IMR-90 (cell line): Measurements from ENCODE around the gene ANKH.

Source experiments
- CHD1 ChIP-seq: IDR thresholded peaks from 2 replicates; pipeline ENCODE4 v1.6.1; 2012; ENCODE audit warnings: low read depth, low read length, improper control_type of control experiment
- FOS ChIP-seq: fragments of 150-350 bp; IDR thresholded peaks from 2 replicates; pipeline ENCODE4 v1.6.1; 2016; ENCODE audit warnings: low read depth, low read length
- MAZ ChIP-seq: IDR thresholded peaks from 2 replicates; pipeline ENCODE4 v1.6.1; 2012; ENCODE audit warnings: low read depth, mild to moderate bottlenecking, low read length, improper control_type of control experiment, moderate library complexity, borderline replicate concordance
- MXI1 ChIP-seq: IDR thresholded peaks from 2 replicates; pipeline ENCODE4 v1.6.1; 2012; ENCODE audit warnings: low read depth, mild to moderate bottlenecking, low read length, moderate library complexity, borderline replicate concordance
- NFE2L2 ChIP-seq: fragments of 150-350 bp; IDR thresholded peaks from 2 replicates; pipeline ENCODE4 v1.6.1; 2016; ENCODE audit warnings: low read depth, mild to moderate bottlenecking, low read length
- RCOR1 ChIP-seq: IDR thresholded peaks from 2 replicates; pipeline ENCODE4 v1.6.1; 2012; ENCODE audit warnings: mild to moderate bottlenecking, low read length, improper control_type of control experiment; ENCODE audit not compliant: insufficient replicate concordance
- SMC3 ChIP-seq: fragments of 150-350 bp; IDR thresholded peaks from 2 replicates; pipeline ENCODE4 v1.6.1; 2016; ENCODE audit warnings: low read depth, mild to moderate bottlenecking, antibody characterized with exemption, low read length, moderate library complexity
- TF ChIP-seq, protein P1 (sequence below): conservative IDR thresholded peaks from 2 replicates; pipeline ENCODE4 v1.5.1; 2012; ENCODE audit warnings: mild to moderate bottlenecking, low read depth, low read length, improper control_type of control experiment
- TF ChIP-seq, protein P2 (sequence below): fragments of 150-350 bp; IDR thresholded peaks from 2 replicates; pipeline ENCODE4 v1.6.1; 2017; ENCODE audit warnings: mild to moderate bottlenecking, antibody characterized with exemption, low read length, low read depth

DNA sequence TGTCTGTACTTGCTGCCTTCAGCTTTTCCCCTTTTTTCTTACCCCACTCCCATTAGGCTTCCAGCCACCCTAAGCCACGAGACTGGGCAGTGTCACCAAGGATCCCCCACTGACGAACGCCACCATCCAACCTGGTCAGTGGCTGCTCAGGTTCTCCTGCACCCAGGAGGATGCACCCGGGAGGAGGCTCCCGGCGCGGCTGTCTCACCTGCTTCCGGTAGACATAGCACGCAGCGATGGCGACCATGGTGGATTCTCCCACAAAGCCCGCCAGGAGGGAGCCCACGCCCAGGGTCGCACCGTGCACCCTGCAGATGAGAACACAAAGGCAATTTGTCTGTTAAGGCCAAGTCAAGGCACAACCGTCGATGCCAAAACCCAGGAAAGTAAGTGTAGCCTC lies 158.9 kb downstream of the ANKH start:
- TF ChIP-seq RCOR1 (no peak), MXI1 (no peak), SMC3 (no peak), MAZ (no peak), CHD1 (no peak), FOS (no peak), NFE2L2 (no peak)
- TF ChIP-seq, protein P1, sequence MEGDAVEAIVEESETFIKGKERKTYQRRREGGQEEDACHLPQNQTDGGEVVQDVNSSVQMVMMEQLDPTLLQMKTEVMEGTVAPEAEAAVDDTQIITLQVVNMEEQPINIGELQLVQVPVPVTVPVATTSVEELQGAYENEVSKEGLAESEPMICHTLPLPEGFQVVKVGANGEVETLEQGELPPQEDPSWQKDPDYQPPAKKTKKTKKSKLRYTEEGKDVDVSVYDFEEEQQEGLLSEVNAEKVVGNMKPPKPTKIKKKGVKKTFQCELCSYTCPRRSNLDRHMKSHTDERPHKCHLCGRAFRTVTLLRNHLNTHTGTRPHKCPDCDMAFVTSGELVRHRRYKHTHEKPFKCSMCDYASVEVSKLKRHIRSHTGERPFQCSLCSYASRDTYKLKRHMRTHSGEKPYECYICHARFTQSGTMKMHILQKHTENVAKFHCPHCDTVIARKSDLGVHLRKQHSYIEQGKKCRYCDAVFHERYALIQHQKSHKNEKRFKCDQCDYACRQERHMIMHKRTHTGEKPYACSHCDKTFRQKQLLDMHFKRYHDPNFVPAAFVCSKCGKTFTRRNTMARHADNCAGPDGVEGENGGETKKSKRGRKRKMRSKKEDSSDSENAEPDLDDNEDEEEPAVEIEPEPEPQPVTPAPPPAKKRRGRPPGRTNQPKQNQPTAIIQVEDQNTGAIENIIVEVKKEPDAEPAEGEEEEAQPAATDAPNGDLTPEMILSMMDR: no peak
- TF ChIP-seq, protein P2, sequence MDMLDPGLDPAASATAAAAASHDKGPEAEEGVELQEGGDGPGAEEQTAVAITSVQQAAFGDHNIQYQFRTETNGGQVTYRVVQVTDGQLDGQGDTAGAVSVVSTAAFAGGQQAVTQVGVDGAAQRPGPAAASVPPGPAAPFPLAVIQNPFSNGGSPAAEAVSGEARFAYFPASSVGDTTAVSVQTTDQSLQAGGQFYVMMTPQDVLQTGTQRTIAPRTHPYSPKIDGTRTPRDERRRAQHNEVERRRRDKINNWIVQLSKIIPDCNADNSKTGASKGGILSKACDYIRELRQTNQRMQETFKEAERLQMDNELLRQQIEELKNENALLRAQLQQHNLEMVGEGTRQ: no peak
